Bronchial epithelial cell (primary cell): Measurements from ENCODE around the gene AGRP. TPM values are rescaled to one million over a fixed set of nuclear protein-coding genes. Genes with fewer than 3 reads are reported as not detected.

Source experiments
- DNase-seq: peaks from one replicate; pipeline ENCODE4 v3.0.0-alpha.2; 2010; ENCODE audit warnings: low read depth
- FAIRE-seq: peaks from 2 replicates; lab custom pipeline; 2011; peaks lifted over from hg19 to GRCh38; lab: Jason Lieb, UNC
- H3K27me3 ChIP-seq: 2 replicates; pipeline ENCODE4 v1.5.1; 2011; ENCODE audit warnings: low read length; ENCODE audit not compliant: control insufficient read depth, insufficient read depth
- H3K36me3 ChIP-seq: 2 replicates; pipeline ENCODE4 v1.5.1; 2011; ENCODE audit warnings: low read length; ENCODE audit not compliant: control insufficient read depth, insufficient read depth
- H3K4me3 ChIP-seq: 2 replicates; pipeline ENCODE4 v1.5.1; 2011; ENCODE audit warnings: mild to moderate bottlenecking, low read depth, low read length, control low read depth
- total RNA-seq: library from RNA; depleted of rRNA; stranded (reverse); fragments of >200 nt; gene quantifications from 2 replicates; pipeline ENCODE4 v1.2.1, GENCODE V29; 2014
- TF ChIP-seq, protein P1 (sequence below): IDR thresholded peaks from 2 replicates; pipeline ENCODE4 v1.5.1; 2011; ENCODE audit warnings: mild to moderate bottlenecking, moderate library complexity, low read length, control low read depth, inconsistent platforms; ENCODE audit not compliant: insufficient read depth, severe bottlenecking

The AGRP gene
- total RNA-seq, 1 donor from 2014 or later = not detected

DNA sequence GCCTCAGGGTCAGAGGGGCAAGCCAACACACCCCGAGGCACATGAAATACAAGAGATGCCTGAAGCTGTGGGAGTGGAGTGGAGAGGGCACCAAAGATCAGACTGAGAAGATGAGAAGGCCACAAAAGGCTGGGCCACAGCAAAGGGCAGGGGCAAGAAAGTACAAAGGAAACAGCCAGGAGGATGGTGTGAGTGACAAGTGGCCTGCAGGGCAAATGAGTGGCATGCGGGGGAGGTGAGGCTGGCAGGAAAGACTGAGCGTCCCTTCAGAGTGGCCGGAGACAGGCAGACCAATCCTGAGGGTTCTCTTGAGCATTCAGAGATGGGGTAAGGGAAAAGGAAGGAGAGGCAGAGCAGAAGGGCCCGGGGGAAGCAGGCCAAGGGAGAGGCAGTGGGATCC lies 29.2 kb downstream of the AGRP start:
- H3K4me3 ChIP-seq = no peak overlapping the region
- H3K27me3 ChIP-seq = no peaks in the 10 kb centered on the region
- DNase-seq (no peak), FAIRE-seq (no peak)
- peaks cover 23% of the 10 kb centered on the region for H3K36me3 ChIP-seq
- TF ChIP-seq, protein P1, sequence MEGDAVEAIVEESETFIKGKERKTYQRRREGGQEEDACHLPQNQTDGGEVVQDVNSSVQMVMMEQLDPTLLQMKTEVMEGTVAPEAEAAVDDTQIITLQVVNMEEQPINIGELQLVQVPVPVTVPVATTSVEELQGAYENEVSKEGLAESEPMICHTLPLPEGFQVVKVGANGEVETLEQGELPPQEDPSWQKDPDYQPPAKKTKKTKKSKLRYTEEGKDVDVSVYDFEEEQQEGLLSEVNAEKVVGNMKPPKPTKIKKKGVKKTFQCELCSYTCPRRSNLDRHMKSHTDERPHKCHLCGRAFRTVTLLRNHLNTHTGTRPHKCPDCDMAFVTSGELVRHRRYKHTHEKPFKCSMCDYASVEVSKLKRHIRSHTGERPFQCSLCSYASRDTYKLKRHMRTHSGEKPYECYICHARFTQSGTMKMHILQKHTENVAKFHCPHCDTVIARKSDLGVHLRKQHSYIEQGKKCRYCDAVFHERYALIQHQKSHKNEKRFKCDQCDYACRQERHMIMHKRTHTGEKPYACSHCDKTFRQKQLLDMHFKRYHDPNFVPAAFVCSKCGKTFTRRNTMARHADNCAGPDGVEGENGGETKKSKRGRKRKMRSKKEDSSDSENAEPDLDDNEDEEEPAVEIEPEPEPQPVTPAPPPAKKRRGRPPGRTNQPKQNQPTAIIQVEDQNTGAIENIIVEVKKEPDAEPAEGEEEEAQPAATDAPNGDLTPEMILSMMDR = no peak

DNA sequence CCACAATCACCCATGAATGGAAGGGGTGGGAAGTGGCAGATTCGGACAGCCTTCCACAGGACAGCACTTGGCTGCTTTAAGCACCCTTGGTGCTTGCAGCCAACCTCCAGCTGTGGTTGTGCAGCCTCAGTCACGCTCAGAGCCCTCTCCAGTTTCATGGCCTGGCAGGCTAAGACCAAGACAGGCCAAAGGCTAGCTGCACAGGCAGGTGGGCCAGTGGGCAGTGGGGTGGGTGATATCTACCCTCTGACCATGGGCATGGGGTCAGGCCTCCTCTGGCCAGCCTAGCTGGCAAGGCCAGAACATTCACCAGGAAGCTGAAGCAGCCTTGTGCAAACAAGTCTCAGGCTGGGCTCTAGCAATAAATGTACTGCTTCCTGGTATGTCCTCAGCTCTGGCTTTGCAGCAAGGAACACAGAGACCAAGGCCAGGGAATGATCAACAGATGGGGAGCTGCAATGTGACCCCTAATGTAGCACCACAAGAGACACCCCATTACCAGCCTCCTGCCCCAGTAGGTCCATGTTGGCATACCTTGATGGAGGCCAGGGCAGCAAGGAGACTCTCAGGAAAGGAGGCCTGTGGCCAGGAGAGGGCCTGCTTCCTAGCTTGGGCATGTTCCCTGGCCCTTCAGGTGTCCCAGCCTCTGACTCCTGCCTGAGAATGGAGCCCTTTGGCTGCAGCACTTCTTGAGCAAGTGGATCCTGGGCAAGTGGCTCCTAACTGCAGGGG lies 31.5 kb downstream of the AGRP start:
- Histone ChIP-seq H3K27me3 (no peaks in the 10 kb centered on the region), H3K36me3 (peaks cover 29% of the 10 kb centered on the region), H3K4me3 (no peak overlapping the region)
- TF ChIP-seq, protein P1 = no peak
- FAIRE-seq (peak; percentile 72), DNase-seq (no peak)

DNA sequence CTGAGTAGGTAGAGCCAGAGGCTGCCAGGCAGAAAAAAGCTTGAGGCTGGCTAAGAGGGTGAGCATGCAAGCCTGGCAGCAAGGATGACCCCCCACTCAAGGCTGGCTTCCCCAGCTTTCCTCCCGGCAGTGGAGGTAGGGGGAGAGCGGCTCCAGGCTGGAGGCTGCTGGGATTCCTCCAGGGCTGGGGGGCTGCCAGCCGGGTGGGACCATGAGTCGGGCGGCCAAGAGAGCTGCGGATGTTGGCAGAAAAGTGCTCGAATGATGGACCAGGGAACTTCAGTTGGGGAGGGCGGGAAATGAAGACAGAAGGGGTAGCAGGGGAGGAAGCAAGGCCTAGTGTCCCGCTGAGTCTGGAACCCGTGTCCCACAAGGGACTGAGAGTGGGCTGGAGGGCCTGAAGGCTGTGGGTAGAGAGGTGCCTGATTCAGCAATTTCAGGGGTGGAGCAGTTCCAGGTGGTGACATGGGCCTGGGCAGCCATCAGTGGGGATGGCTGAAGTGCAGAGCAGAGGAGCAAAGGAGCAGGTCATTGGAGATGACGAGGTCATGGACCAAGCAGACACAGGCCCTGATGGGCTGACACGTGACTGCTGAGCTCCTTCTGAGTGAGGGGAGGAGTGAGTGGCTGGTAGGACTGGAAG lies 32.2 kb downstream of the AGRP start:
- Histone ChIP-seq H3K36me3 (peaks cover 29% of the 10 kb centered on the region), H3K4me3 (no peak overlapping the region), H3K27me3 (no peaks in the 10 kb centered on the region)
- FAIRE-seq (no peak), DNase-seq (no peak)
- TF ChIP-seq, protein P1 = no peak

DNA sequence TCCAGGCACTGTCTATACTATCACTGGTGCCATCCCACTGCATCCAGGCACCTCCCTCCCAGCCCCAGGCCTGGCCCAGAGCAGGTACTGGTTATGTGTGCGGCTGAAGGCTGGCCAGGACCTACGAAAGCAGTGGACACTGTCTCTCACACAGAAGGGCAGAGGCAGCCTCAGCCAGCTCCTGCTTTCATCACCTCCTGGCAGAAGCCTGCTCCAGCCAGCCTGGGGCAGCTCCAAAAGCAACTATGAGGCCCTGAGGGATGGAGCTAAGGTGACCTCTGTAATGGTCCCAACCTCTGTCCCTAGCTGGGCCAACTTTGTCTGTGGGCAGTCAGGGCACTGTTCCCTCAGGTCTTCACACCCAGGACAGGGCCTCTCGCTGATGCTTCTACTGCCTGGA lies 33.6 kb downstream of the AGRP start:
- Histone ChIP-seq H3K4me3 (no peak overlapping the region), H3K27me3 (no peaks in the 10 kb centered on the region), H3K36me3 (peaks cover 29% of the 10 kb centered on the region)
- no peak for FAIRE-seq
- TF ChIP-seq, protein P1 = no peak
- DNase-seq = no peak

DNA sequence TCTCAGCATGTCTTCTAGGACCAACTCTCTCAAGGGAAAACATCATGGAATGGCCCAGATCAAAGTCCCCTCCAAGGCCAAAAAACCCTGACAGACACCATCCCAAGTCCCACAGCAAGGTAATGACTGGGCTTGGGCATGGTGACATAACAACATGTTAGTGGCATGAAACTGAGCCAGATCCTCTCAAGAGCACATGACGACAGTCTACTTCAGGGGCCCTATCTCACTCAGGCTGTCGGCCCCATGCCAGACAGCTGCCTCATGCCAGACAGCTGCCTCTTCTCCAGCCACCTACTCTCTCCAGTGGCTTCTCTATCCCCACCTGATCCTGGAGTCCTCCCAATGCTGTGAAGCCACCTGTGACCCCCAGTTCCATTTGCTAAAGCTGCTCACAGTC lies 34.0 kb downstream of the AGRP start:
- FAIRE-seq = no peak
- H3K36me3 ChIP-seq = peaks cover 31% of the 10 kb centered on the region
- H3K27me3 ChIP-seq = no peaks in the 10 kb centered on the region

More for the DNA sequence above, 34.0 kb downstream of the AGRP start:
- no peak overlapping the region for H3K4me3 ChIP-seq
- TF ChIP-seq, protein P1 = no peak
- DNase-seq = no peak
